H1 (cell line): ENCODE data around the gene EXD3. TPM values are rescaled to one million over a fixed set of nuclear protein-coding genes. Genes with fewer than 3 reads are reported as not detected.

Experiments used
- CTCF ChIA-PET: fragments of 300-600 bp; sonication (Branson Sonifier 250); formaldehyde crosslinking; loops from one replicate; lab custom pipeline; 2021; ENCODE audit not compliant: partially characterized antibody; lab: Charles Lee
- POLR2A ChIA-PET: fragments of 300-600 bp; sonication (Branson Sonifier 250); formaldehyde crosslinking; loops from one replicate; lab custom pipeline; 2021; ENCODE audit warnings: inconsistent platforms; ENCODE audit not compliant: partially characterized antibody; lab: Charles Lee
- DNase-seq, 2 experiments: peaks; one replicate each; pipeline versions ENCODE4 v3.0.0 to v3.0.0-alpha.2; 2010 to 2022; ENCODE audit warnings: low spot score in 2 of 2, low read depth in 1 of 2, mixed read lengths in 1 of 2
- FAIRE-seq: peaks from 2 replicates; lab custom pipeline; 2011; peaks lifted over from hg19 to GRCh38; lab: Jason Lieb, UNC
- H2AFZ ChIP-seq: 2 replicates; pipeline ENCODE4 v1.8.1; 2012; ENCODE audit warnings: low read length, inconsistent platforms
- H2AK5ac ChIP-seq: 2 replicates; pipeline ENCODE4 v1.6.1; 2013; ENCODE audit warnings: low read depth, low read length
- H2BK120ac ChIP-seq: replicated peaks from 2 replicates; pipeline ENCODE3; 2013; ENCODE audit warnings: low read depth, low read length, inconsistent platforms
- H2BK12ac ChIP-seq: 2 replicates; pipeline ENCODE4 v1.6.1; 2013; ENCODE audit warnings: low read depth, low read length
- H2BK15ac ChIP-seq: 2 replicates; pipeline ENCODE4 v1.6.1; 2013; ENCODE audit warnings: low read length
- H2BK20ac ChIP-seq: 2 replicates; pipeline ENCODE4 v1.6.1; 2013; ENCODE audit warnings: low read length
- H2BK5ac ChIP-seq: 2 replicates; pipeline ENCODE4 v1.6.1; 2013; ENCODE audit warnings: low read depth, low read length
- H3K14ac ChIP-seq: 2 replicates; pipeline ENCODE4 v1.6.1; 2013; ENCODE audit warnings: inconsistent platforms; ENCODE audit not compliant: insufficient read length
- H3K18ac ChIP-seq: 2 replicates; pipeline ENCODE4 v1.6.1; 2013; ENCODE audit warnings: low read length; ENCODE audit errors: extremely low read depth
- H3K23ac ChIP-seq: 2 replicates; pipeline ENCODE4 v1.6.1; 2013; ENCODE audit warnings: inconsistent platforms; ENCODE audit not compliant: insufficient read length
- H3K23me2 ChIP-seq: 2 replicates; pipeline ENCODE4 v1.6.1; 2013; ENCODE audit warnings: low read depth, low read length
- H3K27ac ChIP-seq: 2 replicates; pipeline ENCODE4 v1.6.1; 2011; ENCODE audit warnings: low read depth, low read length, inconsistent platforms
- H3K27me3 ChIP-seq, 4 experiments: replicated peaks in 1 of 4; 1 replicate in 1 of 4; 2 replicates in 3 of 4; pipeline versions ENCODE4 v1.6.1 to v1.8.1; 2011 to 2013; ENCODE audit warnings: low read length in 3 of 4, mild to moderate bottlenecking in 3 of 4, inconsistent platforms in 2 of 4, mixed read lengths in 2 of 4, moderate library complexity in 1 of 4; ENCODE audit not compliant: control insufficient read depth in 3 of 4, insufficient read depth in 3 of 4; ENCODE audit errors: extremely low read depth in 1 of 4
- H3K36me3 ChIP-seq, 4 experiments: 2 replicates each; pipeline versions ENCODE4 v1.6.1 to v1.8.1; 2011 to 2013; ENCODE audit warnings: mild to moderate bottlenecking in 4 of 4, low read length in 3 of 4, moderate library complexity in 2 of 4, control low read depth in 1 of 4, inconsistent platforms in 1 of 4; ENCODE audit not compliant: insufficient read depth in 4 of 4, control insufficient read depth in 2 of 4
- H3K4ac ChIP-seq: replicated peaks from 2 replicates; pipeline ENCODE3; 2013; ENCODE audit warnings: low read length, low read depth, mixed read lengths, inconsistent platforms; ENCODE audit not compliant: insufficient read length
- H3K4me1 ChIP-seq, 4 experiments: replicated peaks in 1 of 4; 1 replicate in 1 of 4; 2 replicates in 3 of 4; pipeline versions ENCODE4 v1.6.1 to v1.8.1; 2011 to 2013; ENCODE audit warnings: low read length in 3 of 4, inconsistent platforms in 2 of 4, mixed read lengths in 1 of 4; ENCODE audit not compliant: insufficient read depth in 4 of 4, control insufficient read depth in 3 of 4
- H3K4me2 ChIP-seq, 2 experiments: 2 replicates each; pipeline versions ENCODE4 v1.6.1 to v1.8.1; 2011 to 2013; ENCODE audit warnings: low read depth in 2 of 2, low read length in 2 of 2, control low read depth in 1 of 2, inconsistent platforms in 1 of 2, mild to moderate bottlenecking in 1 of 2; ENCODE audit not compliant: insufficient read depth in 1 of 2
- H3K4me3 ChIP-seq, 4 experiments: fragments of 200-600, 300-600 bp in 1 of 4; sonication (generic), shearing (Covaris generic), sonication (Bioruptor Twin) in 1 of 4; 2 replicates each; pipeline versions ENCODE4 v1.5.1 to v1.8.1; 2011 to 2016; ENCODE audit warnings: low read length in 4 of 4, low read depth in 3 of 4, control low read depth in 2 of 4, inconsistent platforms in 2 of 4, mild to moderate bottlenecking in 2 of 4, mixed read lengths in 1 of 4, moderate library complexity in 1 of 4; ENCODE audit not compliant: insufficient read depth in 2 of 4; ENCODE audit errors: extremely low read depth in 1 of 4
- H3K56ac ChIP-seq: replicated peaks from 2 replicates; pipeline ENCODE3; 2013; ENCODE audit warnings: low read depth, mild to moderate bottlenecking, mixed read lengths, low read length, inconsistent platforms; ENCODE audit not compliant: insufficient read length
- H3K79me1 ChIP-seq: 2 replicates; pipeline ENCODE4 v1.6.1; 2013; ENCODE audit warnings: low read depth, low read length, control low read depth
- H3K79me2 ChIP-seq, 2 experiments: 2 replicates each; pipeline versions ENCODE4 v1.6.1 to v1.8.1; 2012 to 2013; ENCODE audit warnings: low read length in 2 of 2, mild to moderate bottlenecking in 2 of 2, inconsistent platforms in 1 of 2; ENCODE audit not compliant: insufficient read depth in 2 of 2, control insufficient read depth in 1 of 2
- H3K9ac ChIP-seq, 4 experiments: replicated peaks in 1 of 4; 1 replicate in 1 of 4; 2 replicates in 3 of 4; pipeline versions ENCODE4 v1.6.1 to v1.8.1; 2011 to 2013; ENCODE audit warnings: low read depth in 3 of 4, low read length in 3 of 4, control low read depth in 2 of 4, mild to moderate bottlenecking in 2 of 4, moderate library complexity in 2 of 4, inconsistent platforms in 1 of 4; ENCODE audit errors: extremely low read depth in 1 of 4
- H3K9me3 ChIP-seq, 2 experiments: 2 replicates each; pipeline versions ENCODE4 v1.6.1 to v1.8.1; 2012 to 2013; ENCODE audit warnings: mild to moderate bottlenecking in 2 of 2, moderate library complexity in 2 of 2, control low read depth in 1 of 2, inconsistent platforms in 1 of 2, low read depth in 1 of 2, low read length in 1 of 2, mixed read lengths in 1 of 2; ENCODE audit not compliant: insufficient read depth in 2 of 2
- H4K20me1 ChIP-seq, 2 experiments: replicated peaks in 1 of 2; 2 replicates each; pipeline versions ENCODE3 to v1.8.1; 2011 to 2013; ENCODE audit warnings: inconsistent platforms in 2 of 2, low read length in 2 of 2, mild to moderate bottlenecking in 1 of 2; ENCODE audit not compliant: insufficient read depth in 2 of 2, control insufficient read depth in 1 of 2
- H4K5ac ChIP-seq: 2 replicates; pipeline ENCODE4 v1.6.1; 2013; ENCODE audit warnings: low read length, low read depth, mixed read lengths, inconsistent platforms; ENCODE audit not compliant: insufficient read length
- H4K8ac ChIP-seq: 2 replicates; pipeline ENCODE4 v1.8.0; 2013; ENCODE audit warnings: mild to moderate bottlenecking, moderate library complexity, low read length, inconsistent platforms; ENCODE audit not compliant: insufficient read depth; ENCODE audit errors: extremely low read depth
- H4K91ac ChIP-seq: replicated peaks from 2 replicates; pipeline ENCODE3; 2013; ENCODE audit warnings: low read length, mixed read lengths, inconsistent platforms; ENCODE audit not compliant: insufficient read length
- GABPA ChIP-seq: IDR thresholded peaks from 2 replicates; pipeline ENCODE4 v1.6.1; 2011; ENCODE audit warnings: mild to moderate bottlenecking, low read length, moderate library complexity, borderline replicate concordance; ENCODE audit not compliant: insufficient read depth
- KDM4A ChIP-seq: IDR thresholded peaks from one replicate; pipeline ENCODE4 v1.7.1; 2012; ENCODE audit warnings: low read depth, mild to moderate bottlenecking, moderate library complexity, low read length, inconsistent platforms; ENCODE audit not compliant: severe bottlenecking
- KDM5A ChIP-seq: fragments of 200-600 bp; IDR thresholded peaks from 2 replicates; pipeline ENCODE4 v1.7.1; 2012; ENCODE audit warnings: mild to moderate bottlenecking, low read length, inconsistent platforms, mixed read lengths
- RNF2 ChIP-seq: fragments of 200-900, 300-1000 bp; sonication (generic); IDR thresholded peaks from 2 replicates; pipeline ENCODE4 v1.7.1; 2016; ENCODE audit warnings: borderline replicate concordance, low read depth, mild to moderate bottlenecking, antibody characterized with exemption, low read length; ENCODE audit not compliant: poor library complexity, severe bottlenecking; ENCODE audit errors: missing control alignments
- TEAD4 ChIP-seq: IDR thresholded peaks from 2 replicates; pipeline ENCODE4 v1.6.1; 2012; ENCODE audit warnings: low read depth, low read length, inconsistent platforms, mixed read lengths
- WGBS, 2 experiments: shearing (Covaris generic) in 1 of 2; methylation state at CpG; one replicate each; pipeline versions ENCODE4 v1.1.6 to v1.1.7; 2013 to 2015; ENCODE audit warnings: low lambda C conversion rate in 2 of 2, mixed read lengths in 2 of 2, inconsistent platforms in 1 of 2, low coverage in 1 of 2, missing lambda C conversion rate in 1 of 2; ENCODE audit not compliant: insufficient replicate concordance in 2 of 2, insufficient coverage in 1 of 2, insufficient read length in 1 of 2; ENCODE audit errors: extremely low coverage in 1 of 2, missing lambda C conversion rate in 1 of 2; 5-methylcytosine and 5-hydroxymethylcytosine counted together
- polyA plus RNA-seq, 7 experiments: library from polyadenylated mRNA; depleted of rRNA in 3 of 7; stranded (reverse) in 5 of 7; unstranded in 2 of 7; fragments of >200 nt in 5 of 7; fragments of 200-250 nt in 2 of 7; gene quantifications; 1 replicate in 5 of 7; 2 replicates in 1 of 7; 4 replicates in 1 of 7; pipeline versions ENCODE4 v1.2.1 to v1.2.3, GENCODE V29; 2011 to 2013; ENCODE audit warnings: missing spikeins in 2 of 7, mixed read lengths in 2 of 7
- total RNA-seq: library from RNA; stranded (reverse); fragmentation: NEBNext Ultra II Directional; extraction: Animal tissue kit (Norgen Biotek cat#: 25700); gene quantifications from 2 replicates; pipeline ENCODE4 v1.2.1, GENCODE V29; 2021

Gene EXD3
- total and polyA plus RNA-seq, 2 of the 8 experiments (the other 6 are each of a cell fraction or from before 2014, with no cell fraction given): 7.2 to 9.4 TPM

- Histone ChIP-seq H4K91ac (no peak overlapping the region), H2AFZ (no peak overlapping the region), H2BK5ac (no peak overlapping the region), H3K4me3 (no peak overlapping the region), H3K56ac (no peak overlapping the region), H3K27me3 (no peaks in the 10 kb centered on the region), H2BK120ac (no peak overlapping the region), H3K79me1 (no peaks in the 10 kb centered on the region), H2AK5ac (no peak overlapping the region), H4K20me1 (peaks cover 4 to 13% of the 10 kb centered on the region in 2 experiments), H3K27ac (no peak overlapping the region), H4K8ac (no peak overlapping the region), H3K4ac (no peak overlapping the region), H2BK20ac (no peak overlapping the region), H2BK12ac (no peak overlapping the region), H3K18ac (no peak overlapping the region), H3K4me1 (peaks cover 0 to 4% (median 1%) of the 10 kb centered on the region in 4 experiments; a peak in 3 of 7 replicates), H3K9ac (no peak overlapping the region), H3K14ac (no peak overlapping the region), H3K9me3 (no peaks in the 10 kb centered on the region), H3K23ac (no peak overlapping the region), H2BK15ac (no peak overlapping the region), H3K4me2 (no peak overlapping the region), H4K5ac (no peak overlapping the region), H3K23me2 (peaks cover 2% of the 10 kb centered on the region; the same call in 1 of the 2 replicates), H3K36me3 (peaks cover 4 to 33% (median 23%) of the 10 kb centered on the region in 4 experiments; a peak in 7 of 8 replicates), H3K79me2 (no peaks in the 10 kb centered on the region)
- ChIA-PET POLR2A (interaction anchor here (1.7 to 69.9 kb wide), 3 partner anchors 12 to 34 kb away, joined by 4 to 1462 read pairs (median 1462); partner anchors contain the start of genes CYSRT1, NDOR1, NELFB and RNF208), CTCF (interaction anchor here (1.1 to 1.9 kb wide), 3 partner anchors 11 to 33 kb away, joined by 3 to 6 read pairs (median 4); no protein-coding TSS in a partner anchor)
- 96% methylated on average over 17 of the region's 17 CpGs; no CpG with 5 or more reads in 1 of the 2 experiments for WGBS, 2 experiments
- DNase-seq: no peak
- no peak for FAIRE-seq
- TF ChIP-seq KDM5A (no peak), RNF2 (no peak), KDM4A (no peak), TEAD4 (no peak), GABPA (no peak)
These were observed 153.7 kb downstream of the EXD3 start for GRCh38 chr9:137269231-137269772.
